ENCODE results near the gene TACR1.

TACR1 gene

GRCh38 chr2:75007819-75008218 is 191.5 kb downstream of the TACR1 start:
- DNase-seq, result no peak

- no peak for DNase-seq
Observed at GRCh38 chr2:75007061-75007460, 192.3 kb downstream of the TACR1 start.

- no peak for DNase-seq
Observed at GRCh38 chr2:75006041-75006440, 193.3 kb downstream of the TACR1 start.

GRCh38 chr2:75003773-75004172 is 195.5 kb downstream of the TACR1 start:
- DNase-seq, result no peak

GRCh38 chr2:75003276-75003675 is 196.0 kb downstream of the TACR1 start:
- DNase-seq, result no peak

- no peak for DNase-seq
Observed at GRCh38 chr2:75002007-75002406, 197.3 kb downstream of the TACR1 start.

- no peak for DNase-seq
Observed at GRCh38 chr2:74999468-74999867, 199.9 kb downstream of the TACR1 start.

Measured in NK-92 treated with Interleukin-12 subunit alpha and Interleukin-12 subunit beta, amount 100 ng/mL, for 24 hours (cell line).